NB4 (cell line): ENCODE data around the gene SCG2.

Experiments used
- DNase-seq: peaks from one replicate; pipeline ENCODE4 v3.0.0; 2010; ENCODE audit warnings: low read depth
- H3K4me3 ChIP-seq: one replicate; pipeline ENCODE4 v1.5.1; 2011; ENCODE audit warnings: mild to moderate bottlenecking, low read depth, low read length, moderate library complexity
- CTCF ChIP-seq: IDR thresholded peaks from one replicate; pipeline ENCODE4 v1.5.1; 2012; ENCODE audit warnings: low read depth, low read length
- MAX ChIP-seq: IDR thresholded peaks from 2 replicates; pipeline ENCODE4 v1.6.1; 2011; ENCODE audit warnings: low read depth, low read length
- MYC ChIP-seq: IDR thresholded peaks from 2 replicates; pipeline ENCODE4 v1.6.1; 2011; ENCODE audit warnings: low read depth, low read length
- POLR2A ChIP-seq: IDR thresholded peaks from 2 replicates; pipeline ENCODE4 v1.6.1; 2011; ENCODE audit warnings: mild to moderate bottlenecking; ENCODE audit not compliant: insufficient read length; ENCODE audit errors: extremely low read depth

SCG2 gene

GRCh38 chr2:223589901-223590300, 12.3 kb downstream of the SCG2 start:
- no peak for TF ChIP-seq MAX
- no peak for DNase-seq
- no peak overlapping the region for H3K4me3 ChIP-seq

- H3K4me3 ChIP-seq = no peak overlapping the region
- DNase-seq = no peak
- TF ChIP-seq MYC = no peak
- TF ChIP-seq POLR2A = no peak
- no peak for TF ChIP-seq MAX
- TF ChIP-seq CTCF = no peak
These were observed 13.9 kb downstream of the SCG2 start for GRCh38 chr2:223588251-223588650.

GRCh38 chr2:223587301-223587700, 14.9 kb downstream of the SCG2 start:
- no peak for TF ChIP-seq MYC
- TF ChIP-seq CTCF = no peak
- TF ChIP-seq MAX = no peak
- TF ChIP-seq POLR2A = no peak
- no peak for DNase-seq

GRCh38 chr2:223586261-223586660, 15.9 kb downstream of the SCG2 start:
- DNase-seq = no peak
- no peak for TF ChIP-seq MAX
- TF ChIP-seq CTCF = no peak
- TF ChIP-seq MYC = no peak
- H3K4me3 ChIP-seq = no peak overlapping the region

More at GRCh38 chr2:223587301-223587700, 14.9 kb downstream of the SCG2 start:
- H3K4me3 ChIP-seq = no peak overlapping the region

GRCh38 chr2:223585666-223586065, 16.5 kb downstream of the SCG2 start:
- DNase-seq = no peak
- H3K4me3 ChIP-seq = no peak overlapping the region
- no peak for TF ChIP-seq CTCF
- no peak for TF ChIP-seq MYC
- TF ChIP-seq MAX = no peak
- TF ChIP-seq POLR2A = no peak

- TF ChIP-seq MYC (no peak), CTCF (no peak), POLR2A (no peak), MAX (no peak)
- no peak overlapping the region for H3K4me3 ChIP-seq
- no peak for DNase-seq
These were observed 20.2 kb downstream of the SCG2 start for GRCh38 chr2:223582001-223582400.
